GM12865 (cell line): ENCODE data around the gene YTHDF1.

ENCODE experiments used
- DNase-seq: peaks from one replicate; pipeline ENCODE4 v3.0.0; 2010; ENCODE audit warnings: low read depth
- H3K4me3 ChIP-seq: 2 replicates; pipeline ENCODE4 v1.5.1; 2011; ENCODE audit warnings: mild to moderate bottlenecking, low read depth, low read length, control low read depth
- CTCF ChIP-seq: IDR thresholded peaks from 2 replicates; pipeline ENCODE4 v1.5.1; 2011; ENCODE audit warnings: low read length, control low read depth, low read depth, inconsistent platforms; ENCODE audit not compliant: insufficient read depth; ENCODE audit errors: missing control alignments

Gene YTHDF1

DNA sequence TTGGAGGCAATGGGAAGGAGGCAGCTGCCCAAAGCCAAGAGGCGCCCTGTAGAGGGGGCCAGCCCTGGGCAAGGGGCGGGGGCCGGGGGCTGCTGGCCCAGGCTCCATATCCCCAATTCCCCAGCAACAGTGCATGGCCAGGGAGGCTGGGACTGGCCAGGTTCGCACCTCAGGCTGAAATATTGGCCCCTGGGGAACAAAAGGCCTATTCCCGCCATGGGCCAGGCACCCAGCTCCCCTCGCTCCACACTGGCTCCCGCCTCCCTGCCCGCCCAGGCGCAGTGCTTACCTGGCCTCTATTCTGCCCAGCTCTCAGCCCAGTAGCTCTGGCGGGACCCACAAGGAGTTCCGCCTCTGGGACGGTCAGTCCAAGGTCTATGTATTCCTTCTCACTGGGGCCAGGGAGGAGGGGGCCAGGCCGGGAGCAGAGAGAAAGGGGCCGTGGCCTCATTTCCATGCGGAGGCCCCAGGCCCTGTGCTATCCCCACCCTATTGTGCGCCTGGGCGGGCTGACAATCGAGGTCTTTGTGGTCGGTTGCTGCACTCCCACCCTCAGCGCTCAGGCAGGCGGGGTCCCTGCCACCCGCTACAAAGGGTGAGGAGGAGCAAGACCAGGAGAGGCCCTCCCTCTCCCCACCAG is 42.3 kb downstream of the YTHDF1 start:
- DNase-seq: no peak
- TF ChIP-seq CTCF: no peak
- no peak overlapping the region for H3K4me3 ChIP-seq

DNA sequence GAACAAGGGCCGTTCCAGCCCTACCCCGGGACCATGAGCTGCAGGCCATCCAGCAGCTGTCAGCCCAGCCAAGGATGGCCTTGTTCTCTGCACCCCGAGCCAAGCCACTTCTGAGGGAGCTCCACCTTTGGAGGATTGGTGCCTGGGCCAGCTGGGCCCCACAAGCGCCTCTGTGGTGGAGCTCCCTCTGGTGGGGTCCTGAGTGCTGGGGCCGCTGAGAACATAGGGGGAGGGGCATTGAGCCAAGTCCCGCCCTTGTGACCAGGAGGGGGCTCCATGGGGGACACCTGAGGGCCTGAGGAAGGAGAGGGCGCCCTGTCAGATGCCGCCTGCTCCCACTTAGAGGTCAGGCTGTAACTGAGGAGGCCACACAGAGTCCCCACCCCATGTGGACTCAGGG is 43.2 kb downstream of the YTHDF1 start:
- peak; percentile 32 for DNase-seq
- peak; percentile 17 for TF ChIP-seq CTCF

DNA sequence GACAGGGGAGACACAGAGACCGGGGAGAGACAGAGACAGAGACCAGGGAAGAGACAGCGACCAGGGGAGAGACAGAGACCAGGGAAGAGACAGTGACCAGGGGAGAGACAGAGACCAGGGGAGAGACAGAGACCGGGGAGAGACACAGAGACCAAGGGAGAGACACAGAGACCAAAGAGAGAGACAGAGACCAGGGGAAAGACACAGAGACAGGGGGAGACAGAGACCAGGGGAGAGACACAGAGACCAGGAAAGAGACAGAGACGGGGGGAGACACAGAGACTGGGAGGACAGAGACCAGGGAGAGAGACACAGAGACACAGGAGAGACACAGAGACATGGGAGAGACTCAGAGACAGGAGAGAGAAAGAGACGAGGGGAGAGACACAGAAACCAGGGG is 43.9 kb downstream of the YTHDF1 start:
- no peak overlapping the region for H3K4me3 ChIP-seq
- no peak for TF ChIP-seq CTCF
- no peak for DNase-seq

More for the DNA sequence above, 43.2 kb downstream of the YTHDF1 start:
- no peak overlapping the region for H3K4me3 ChIP-seq

DNA sequence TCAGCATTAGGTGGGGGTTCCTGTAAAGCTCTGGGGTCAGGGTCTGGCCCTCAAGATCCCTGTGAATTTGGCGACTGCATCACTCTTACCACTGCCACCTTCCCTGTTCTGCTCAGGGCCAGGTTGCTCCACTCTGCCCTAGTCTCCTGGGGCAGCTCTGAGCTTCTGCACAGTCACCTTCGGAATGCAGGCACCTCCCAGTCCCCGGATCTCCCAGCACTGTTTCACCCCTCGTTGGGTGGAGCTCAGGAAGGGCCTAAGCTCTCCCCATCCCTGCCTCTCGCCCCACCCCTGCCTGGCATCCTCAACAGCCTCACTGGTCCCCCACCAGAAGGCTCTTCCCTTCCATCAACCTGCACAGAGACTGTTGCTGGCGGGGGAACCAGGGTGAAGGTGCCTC is 46.2 kb downstream of the YTHDF1 start:
- DNase-seq: no peak
- no peak for TF ChIP-seq CTCF

DNA sequence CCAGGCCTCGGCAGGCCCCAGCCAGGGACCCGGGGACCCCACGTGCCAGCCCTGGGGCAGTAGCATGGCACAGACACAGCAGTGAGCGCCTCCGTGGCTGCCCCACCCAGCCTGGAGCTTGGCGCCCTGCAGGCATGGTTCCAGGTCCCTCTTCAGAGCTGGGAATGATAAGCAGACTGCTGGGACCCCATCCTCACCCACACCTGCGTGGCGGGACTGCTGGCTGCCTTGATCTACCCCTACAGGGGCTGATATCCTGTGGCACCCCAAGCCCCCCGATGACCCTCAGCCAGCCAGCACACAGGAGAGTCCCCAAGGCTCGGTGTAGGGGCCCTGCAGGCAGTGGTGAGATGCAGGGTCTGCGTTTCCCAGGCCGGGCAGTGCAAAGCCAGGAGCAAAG is 47.1 kb downstream of the YTHDF1 start:
- TF ChIP-seq CTCF: no peak
- DNase-seq: no peak
- no peak overlapping the region for H3K4me3 ChIP-seq

More for the DNA sequence above, 46.2 kb downstream of the YTHDF1 start:
- no peak overlapping the region for H3K4me3 ChIP-seq

DNA sequence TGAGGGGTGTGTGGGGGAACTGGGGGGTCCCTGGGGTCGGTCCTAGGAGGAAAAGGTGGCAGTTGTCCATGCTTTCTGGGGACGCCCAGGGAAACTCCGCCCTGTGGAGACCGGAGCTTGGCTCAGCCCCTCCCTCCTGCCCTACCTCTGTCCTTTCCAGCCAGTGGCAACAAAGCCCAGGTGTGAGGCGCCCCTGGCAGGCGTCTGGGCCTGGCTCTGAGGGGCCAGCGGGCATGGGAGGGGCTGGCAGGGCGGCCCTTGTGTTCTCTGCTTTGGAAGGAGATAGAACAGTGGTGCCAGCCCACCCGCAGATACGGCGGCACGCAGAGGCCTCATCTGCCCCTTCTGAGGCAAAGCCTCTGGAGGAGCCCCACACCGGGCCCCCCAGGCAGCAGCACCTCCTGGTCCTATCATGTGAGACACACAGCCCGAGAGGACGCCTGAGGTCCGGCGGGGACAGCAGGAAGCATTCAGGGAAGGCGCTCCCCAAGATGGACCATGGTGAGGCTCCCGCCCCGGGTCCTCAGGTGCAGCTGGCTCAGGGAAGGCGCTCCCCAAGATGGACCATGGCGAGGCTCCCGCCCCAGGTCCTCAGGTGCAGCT is 47.9 kb downstream of the YTHDF1 start:
- TF ChIP-seq CTCF: no peak
- H3K4me3 ChIP-seq: no peak overlapping the region
- no peak for DNase-seq
